Mononuclear cell (primary cell): ENCODE data around the gene PNPLA3. TPM values are rescaled to one million over a fixed set of nuclear protein-coding genes. Genes with fewer than 3 reads are reported as not detected.

ENCODE experiments used
- H3K27me3 ChIP-seq: 2 replicates; pipeline ENCODE4 v1.6.0; 2011; ENCODE audit warnings: low read length, control low read depth; ENCODE audit not compliant: insufficient read depth
- H3K4me1 ChIP-seq: 2 replicates; pipeline ENCODE4 v1.5.1; 2011; ENCODE audit warnings: mild to moderate bottlenecking, low read length, control low read depth; ENCODE audit not compliant: insufficient read depth
- H3K4me3 ChIP-seq: 2 replicates; pipeline ENCODE4 v1.5.1; 2011; ENCODE audit warnings: mild to moderate bottlenecking, low read length, moderate library complexity
- H3K9me3 ChIP-seq: 2 replicates; pipeline ENCODE4 v1.5.1; 2011; ENCODE audit warnings: low read depth, mild to moderate bottlenecking, control low read depth, low read length
- total RNA-seq: library from RNA; depleted of rRNA; stranded (reverse); fragments of >200 nt; gene quantifications from one replicate; pipeline ENCODE4 v1.2.3, GENCODE V29; 2012

Gene PNPLA3
- total RNA-seq, 1 donor, result not detected

DNA sequence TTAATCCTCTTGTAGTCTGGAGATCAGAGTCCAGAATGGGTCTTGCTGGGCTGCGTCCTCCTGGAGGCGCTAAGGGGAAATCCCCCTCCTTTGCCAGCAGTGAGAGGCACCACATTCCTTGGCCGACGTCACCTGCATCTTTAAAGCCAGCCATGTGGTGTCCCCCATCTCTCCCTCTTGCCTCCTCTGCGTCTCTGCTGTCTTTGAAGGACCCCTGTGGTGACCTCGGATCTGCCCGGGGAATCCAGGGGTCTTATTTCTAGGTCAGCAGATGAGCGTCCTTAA is 73.3 kb downstream of the PNPLA3 start:
- Histone ChIP-seq H3K27me3 (no peaks in the 10 kb centered on the region), H3K9me3 (no peaks in the 10 kb centered on the region), H3K4me1 (peaks cover 26% of the 10 kb centered on the region), H3K4me3 (no peak overlapping the region)

Other genes with a start within 250 kb of the PNPLA3 start
- gene EFCAB6, start 111.5 kb upstream of the PNPLA3 start, total RNA-seq, result 0.52 TPM
- gene SULT4A1, start 61.3 kb upstream of the PNPLA3 start, total RNA-seq, result not detected
- not detected for gene PNPLA5, start 31.8 kb upstream of the PNPLA3 start, total RNA-seq
- gene SAMM50, start 31.6 kb downstream of the PNPLA3 start, total RNA-seq, result 12.9 TPM
- gene PARVB, start 100.5 kb downstream of the PNPLA3 start, total RNA-seq, result 23.3 TPM